SK-N-SH (cell line): ENCODE data around the gene IP6K2. TPM values are rescaled to one million over a fixed set of nuclear protein-coding genes. Genes with fewer than 3 reads are reported as not detected.
"Not testable (repeated sequence)": the region's sequence is repeated elsewhere in the genome, so short reads cannot be mapped to it uniquely, and the experiment has no call there.

Source experiments
- CTCF ChIA-PET: fragments of 300-600, 350-600 bp; formaldehyde crosslinking; extraction: SDS; loops from one replicate; lab custom pipeline; 2021; lab: Yijun Ruan, JAX
- POLR2A ChIA-PET: fragments of 350-600 bp; sonication (Branson Sonifier 250); formaldehyde crosslinking; extraction: SDS; loops from one replicate; lab custom pipeline; 2020; ENCODE audit warnings: antibody characterized with exemption, inconsistent platforms; lab: Yijun Ruan, JAX
- DNase-seq: peaks from one replicate; pipeline ENCODE4 v3.0.0; 2012
- H2AFZ ChIP-seq: fragments of 200-600 bp; sonication (generic); 2 replicates; pipeline ENCODE4 v1.8.1; 2016; ENCODE audit warnings: antibody characterized with exemption, mild to moderate bottlenecking, low read depth
- H3F3A ChIP-seq: fragments of 200-600 bp; sonication (generic); replicated peaks from 2 replicates; pipeline ENCODE3; 2016; ENCODE audit warnings: antibody characterized with exemption, mild to moderate bottlenecking; ENCODE audit not compliant: insufficient read depth
- H3K27ac ChIP-seq, 2 experiments: fragments of 200-500 bp in 1 of 2; fragments of 200-600 bp in 1 of 2; sonication (Bioruptor generic) in 1 of 2; sonication (generic), shearing (Covaris generic) in 1 of 2; 2 replicates each; pipeline versions ENCODE4 v1.5.1 to v1.6.1; 2014 to 2016; ENCODE audit warnings: low read depth in 2 of 2, inconsistent platforms in 1 of 2, low read length in 1 of 2, mild to moderate bottlenecking in 1 of 2, mixed read lengths in 1 of 2
- H3K27me3 ChIP-seq: fragments of 200-600 bp; sonication (generic), shearing (Covaris generic); 2 replicates; pipeline ENCODE4 v1.6.1; 2016; ENCODE audit warnings: mixed run types; ENCODE audit not compliant: insufficient read depth
- H3K36me3 ChIP-seq, 2 experiments: fragments of 200-500 bp in 1 of 2; fragments of 200-600 bp in 1 of 2; sonication (Bioruptor generic) in 1 of 2; sonication (generic) in 1 of 2; replicated peaks in 1 of 2; 2 replicates each; pipeline versions ENCODE3 to v1.5.1; 2014 to 2016; ENCODE audit warnings: low read length in 1 of 2, mild to moderate bottlenecking in 1 of 2; ENCODE audit not compliant: insufficient read depth in 2 of 2, control insufficient read depth in 1 of 2
- H3K4me1 ChIP-seq, 2 experiments: fragments of 200-500 bp in 1 of 2; fragments of 200-600 bp in 1 of 2; sonication (Bioruptor generic) in 1 of 2; sonication (generic), shearing (Covaris generic) in 1 of 2; 2 replicates each; pipeline versions ENCODE4 v1.5.1 to v1.6.1; 2014 to 2016; ENCODE audit warnings: low read depth in 1 of 2, low read length in 1 of 2, mixed run types in 1 of 2; ENCODE audit not compliant: insufficient read depth in 2 of 2, control insufficient read depth in 1 of 2
- H3K4me2 ChIP-seq: fragments of 200-600 bp; sonication (generic), shearing (Covaris generic); 2 replicates; pipeline ENCODE4 v1.6.1; 2017; ENCODE audit warnings: mixed run types
- H3K4me3 ChIP-seq, 2 experiments: fragments of 200-500 bp in 1 of 2; fragments of 200-600 bp in 1 of 2; sonication (Bioruptor generic) in 1 of 2; sonication (generic), shearing (Covaris generic) in 1 of 2; 2 replicates each; pipeline versions ENCODE4 v1.5.1 to v1.8.1; 2014 to 2016; ENCODE audit warnings: low read depth in 2 of 2, inconsistent platforms in 1 of 2, low read length in 1 of 2, mild to moderate bottlenecking in 1 of 2, mixed read lengths in 1 of 2, moderate library complexity in 1 of 2
- H3K79me2 ChIP-seq: fragments of 200-600 bp; sonication (generic); 2 replicates; pipeline ENCODE4 v1.8.1; 2017; ENCODE audit warnings: mild to moderate bottlenecking; ENCODE audit not compliant: insufficient read depth
- H3K9ac ChIP-seq: fragments of 200-600 bp; sonication (generic); 2 replicates; pipeline ENCODE4 v1.6.1; 2017; ENCODE audit warnings: mixed run types
- H3K9me2 ChIP-seq: fragments of 200-600 bp; sonication (generic); 2 replicates; pipeline ENCODE4 v1.6.1; 2017; ENCODE audit warnings: mixed run types
- H3K9me3 ChIP-seq: fragments of 200-600 bp; sonication (generic); 2 replicates; pipeline ENCODE4 v1.6.1; 2017; ENCODE audit warnings: mixed run types, mild to moderate bottlenecking, moderate library complexity
- H4K20me1 ChIP-seq: fragments of 200-600 bp; sonication (generic); 2 replicates; pipeline ENCODE4 v1.6.1; 2017; ENCODE audit warnings: mild to moderate bottlenecking, mixed run types; ENCODE audit not compliant: insufficient read depth
- EZH2phosphoT487 ChIP-seq: fragments of 200-600 bp; sonication (generic); IDR thresholded peaks from 2 replicates; pipeline ENCODE4 v1.6.1; 2017; ENCODE audit warnings: low read depth, mixed run types, mild to moderate bottlenecking, antibody characterized with exemption, moderate library complexity, borderline replicate concordance
- FOSL2 ChIP-seq: IDR thresholded peaks from 2 replicates; pipeline ENCODE4 v1.4.0; 2012; ENCODE audit warnings: low read depth, mild to moderate bottlenecking, moderate library complexity, borderline replicate concordance
- FOXJ3 ChIP-seq: sonication (generic); formaldehyde crosslinking; IDR thresholded peaks from 2 replicates; pipeline ENCODE4 v1.5.1; 2020; ENCODE audit warnings: mild to moderate bottlenecking, missing genetic modification reagents
- GABPA ChIP-seq: IDR thresholded peaks from 2 replicates; pipeline ENCODE4 v1.4.0; 2012; ENCODE audit warnings: low read depth, mild to moderate bottlenecking
- MEF2A ChIP-seq: IDR thresholded peaks from 2 replicates; pipeline ENCODE4 v1.4.0; 2012; ENCODE audit warnings: low read depth, borderline replicate concordance
- MXI1 ChIP-seq: IDR thresholded peaks from 2 replicates; pipeline ENCODE4 v1.6.1; 2012; ENCODE audit warnings: mild to moderate bottlenecking, low read depth, low read length, improper control_type of control experiment
- NFIC ChIP-seq: IDR thresholded peaks from 2 replicates; pipeline ENCODE4 v1.4.0; 2012; ENCODE audit warnings: borderline replicate concordance
- SMC3 ChIP-seq: IDR thresholded peaks from 2 replicates; pipeline ENCODE4 v1.6.1; 2012; ENCODE audit warnings: low read depth, low read length, improper control_type of control experiment
- WGBS: methylation state at CpG from one replicate; pipeline ENCODE4 v1.1.6; 2017; ENCODE audit warnings: low lambda C conversion rate; 5-methylcytosine and 5-hydroxymethylcytosine counted together
- polyA plus RNA-seq, 3 experiments: library from polyadenylated mRNA; depleted of rRNA; stranded (reverse); fragments of >200 nt; gene quantifications; 2 replicates each; pipeline ENCODE4 v1.2.3, GENCODE V29; 2012
- TF ChIP-seq, protein P1 (sequence below): IDR thresholded peaks from 2 replicates; pipeline ENCODE4 v1.4.0; 2012; ENCODE audit warnings: low read depth, borderline replicate concordance
- TF ChIP-seq, protein P2 (sequence below): fragments of 150-350 bp; IDR thresholded peaks from 2 replicates; pipeline ENCODE4 v1.6.1; 2017; ENCODE audit warnings: antibody characterized with exemption, low read length, low read depth, borderline replicate concordance

The IP6K2 gene
- polyA plus RNA-seq, 1 of the 3 experiments (the other 2 are of a cell fraction), result 178 TPM

DNA sequence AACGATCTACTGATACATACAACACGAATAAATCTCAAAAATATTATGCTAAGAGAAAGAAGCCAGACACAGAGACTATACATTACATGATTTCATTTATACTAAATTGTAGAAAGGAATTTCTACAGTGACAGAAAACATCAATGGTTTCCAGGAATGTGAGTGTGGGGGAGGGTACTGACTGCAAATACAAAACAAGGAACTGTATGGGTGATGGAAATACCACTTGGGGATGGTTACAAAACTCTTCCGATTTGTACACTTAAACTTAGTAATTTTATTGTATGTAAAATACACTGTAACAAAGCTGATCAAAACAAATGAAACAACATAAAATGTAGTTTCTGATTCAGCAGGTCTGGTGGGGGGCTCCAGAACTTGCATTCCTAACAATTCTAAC, 45.8 kb upstream of the IP6K2 start (continued):
- TF ChIP-seq FOSL2 (no peak), MEF2A (no peak), NFIC (no peak), EZH2phosphoT487 (no peak), SMC3 (no peak), FOXJ3 (no peak), MXI1 (no peak), GABPA (no peak)
- TF ChIP-seq, protein P1, sequence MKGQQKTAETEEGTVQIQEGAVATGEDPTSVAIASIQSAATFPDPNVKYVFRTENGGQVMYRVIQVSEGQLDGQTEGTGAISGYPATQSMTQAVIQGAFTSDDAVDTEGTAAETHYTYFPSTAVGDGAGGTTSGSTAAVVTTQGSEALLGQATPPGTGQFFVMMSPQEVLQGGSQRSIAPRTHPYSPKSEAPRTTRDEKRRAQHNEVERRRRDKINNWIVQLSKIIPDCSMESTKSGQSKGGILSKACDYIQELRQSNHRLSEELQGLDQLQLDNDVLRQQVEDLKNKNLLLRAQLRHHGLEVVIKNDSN, result no peak
- TF ChIP-seq, protein P2, sequence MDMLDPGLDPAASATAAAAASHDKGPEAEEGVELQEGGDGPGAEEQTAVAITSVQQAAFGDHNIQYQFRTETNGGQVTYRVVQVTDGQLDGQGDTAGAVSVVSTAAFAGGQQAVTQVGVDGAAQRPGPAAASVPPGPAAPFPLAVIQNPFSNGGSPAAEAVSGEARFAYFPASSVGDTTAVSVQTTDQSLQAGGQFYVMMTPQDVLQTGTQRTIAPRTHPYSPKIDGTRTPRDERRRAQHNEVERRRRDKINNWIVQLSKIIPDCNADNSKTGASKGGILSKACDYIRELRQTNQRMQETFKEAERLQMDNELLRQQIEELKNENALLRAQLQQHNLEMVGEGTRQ, result no peak

DNA sequence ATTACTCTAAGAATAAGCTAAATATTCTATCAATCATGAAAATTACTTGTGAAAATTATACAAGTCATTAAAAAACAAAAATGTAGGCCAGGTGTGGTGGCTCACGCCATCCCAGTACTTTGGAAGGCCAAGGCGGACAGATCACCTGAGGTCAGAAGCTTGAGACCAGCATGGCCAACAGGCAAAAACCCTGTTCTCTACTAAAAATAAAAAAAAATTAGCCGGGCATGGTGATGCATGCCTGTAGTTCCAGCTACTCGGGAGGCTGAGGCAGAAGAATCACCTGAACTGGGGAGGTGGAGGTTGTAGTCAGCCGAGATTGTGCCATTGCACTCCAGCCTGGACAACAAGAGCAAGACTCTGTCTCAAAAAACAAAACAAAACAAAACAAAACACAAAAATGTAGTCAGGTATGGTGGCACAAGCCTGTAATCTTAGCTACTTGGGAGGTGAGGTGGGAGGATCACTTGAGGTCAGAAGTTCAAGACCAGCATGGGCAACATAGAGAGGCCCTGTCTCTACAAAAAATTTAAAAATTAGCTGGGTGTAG, 43.0 kb upstream of the IP6K2 start:
- WGBS, result 88% methylated on average over 5 of the region's 5 CpGs
- H3K27ac ChIP-seq, H3F3A ChIP-seq, H3K4me3 ChIP-seq, H3K27me3 ChIP-seq, H3K4me1 ChIP-seq, DNase-seq, H4K20me1 ChIP-seq, H2AFZ ChIP-seq, H3K4me2 ChIP-seq, POLR2A ChIA-PET, H3K9ac ChIP-seq, H3K9me3 ChIP-seq, H3K79me2 ChIP-seq, H3K9me2 ChIP-seq: not testable (repeated sequence)
- CTCF ChIA-PET, result interaction anchor here (1.0 to 2.3 kb wide), 3 partner anchors 20 to 563 kb away, joined by 3 to 11 read pairs (median 4); partner anchors contain the start of gene NCKIPSD
- H3K36me3 ChIP-seq, result peaks cover 4 to 19% of the 10 kb centered on the region in 2 experiments

DNA sequence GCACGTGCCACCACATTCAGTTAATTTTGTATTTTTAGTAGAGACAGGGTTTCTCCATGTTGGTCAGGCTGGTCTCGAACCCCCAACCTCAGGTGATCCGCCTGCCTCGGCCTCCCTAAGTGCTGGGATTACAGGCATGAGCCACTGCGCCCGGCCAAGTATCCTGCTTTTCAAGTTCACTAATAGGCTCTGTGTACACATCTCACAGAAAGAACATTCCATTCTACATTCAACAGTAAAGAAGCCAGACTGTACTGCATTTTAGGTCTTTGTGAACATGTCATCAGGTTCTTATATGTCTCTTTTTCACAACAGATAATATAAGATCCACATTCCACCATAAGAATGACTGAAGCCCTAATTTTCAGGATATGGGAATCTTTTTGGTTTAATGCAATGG, 42.5 kb upstream of the IP6K2 start:
- WGBS, result 100% methylated on average over 5 of the region's 6 CpGs
- H3K36me3 ChIP-seq, result peaks cover 4 to 21% of the 10 kb centered on the region in 2 experiments
- DNase-seq, H3K27ac ChIP-seq, H3K79me2 ChIP-seq, H3K9ac ChIP-seq, H2AFZ ChIP-seq, H4K20me1 ChIP-seq, H3K4me1 ChIP-seq, H3K9me2 ChIP-seq, POLR2A ChIA-PET, H3F3A ChIP-seq, H3K27me3 ChIP-seq, H3K9me3 ChIP-seq, H3K4me3 ChIP-seq, H3K4me2 ChIP-seq: not testable (repeated sequence)
- CTCF ChIA-PET, result interaction anchor here (1.0 to 2.3 kb wide), 3 partner anchors 20 to 563 kb away, joined by 3 to 11 read pairs (median 4); partner anchors contain the start of gene NCKIPSD
